Fibroblast of lung (primary cell): ENCODE measurements around the gene OXCT2. TPM values are rescaled to one million over a fixed set of nuclear protein-coding genes. Genes with fewer than 3 reads are reported as not detected.

Experiments used
- DNase-seq, 2 donors: peaks; one replicate each; pipeline versions ENCODE4 v3.0.0 to v3.0.0-alpha.2; 2010; ENCODE audit warnings: low read depth in 2 of 2
- H2AFZ ChIP-seq: 2 replicates; pipeline ENCODE4 v1.5.1; 2012; ENCODE audit warnings: low read length, control low read depth, inconsistent platforms
- H3K27ac ChIP-seq: 2 replicates; pipeline ENCODE4 v1.5.1; 2011; ENCODE audit warnings: low read length, control low read depth; ENCODE audit not compliant: insufficient read depth
- H3K27me3 ChIP-seq: 2 replicates; pipeline ENCODE4 v1.5.1; 2011; ENCODE audit warnings: mild to moderate bottlenecking, low read length; ENCODE audit not compliant: control insufficient read depth, insufficient read depth
- H3K36me3 ChIP-seq: 2 replicates; pipeline ENCODE4 v1.5.1; 2011; ENCODE audit warnings: low read length; ENCODE audit not compliant: control insufficient read depth, insufficient read depth
- H3K4me1 ChIP-seq: 2 replicates; pipeline ENCODE4 v1.5.1; 2011; ENCODE audit warnings: low read length; ENCODE audit not compliant: control insufficient read depth, insufficient read depth; ENCODE audit errors: extremely low read depth
- H3K4me2 ChIP-seq: 2 replicates; pipeline ENCODE4 v1.5.1; 2011; ENCODE audit warnings: low read length, control low read depth; ENCODE audit not compliant: insufficient read depth; ENCODE audit errors: extremely low read depth
- H3K4me3 ChIP-seq, 4 experiments: fragments of 200-600 bp in 1 of 4; sonication (generic) in 1 of 4; replicated peaks in 1 of 4; 2 replicates each; pipeline ENCODE4 v1.5.1; 2011 to 2016; ENCODE audit warnings: low read length in 4 of 4, low read depth in 3 of 4, mild to moderate bottlenecking in 3 of 4, control low read depth in 2 of 4, inconsistent platforms in 1 of 4, mixed read lengths in 1 of 4; ENCODE audit not compliant: insufficient read depth in 1 of 4; ENCODE audit errors: control extremely low read depth in 1 of 4
- H3K79me2 ChIP-seq: 2 replicates; pipeline ENCODE4 v1.5.1; 2012; ENCODE audit warnings: mild to moderate bottlenecking, low read length, inconsistent platforms; ENCODE audit not compliant: control insufficient read depth, insufficient read depth
- H3K9ac ChIP-seq: 2 replicates; pipeline ENCODE4 v1.5.1; 2011; ENCODE audit warnings: mild to moderate bottlenecking, low read length, control low read depth; ENCODE audit not compliant: insufficient read depth
- H3K9me3 ChIP-seq: 2 replicates; pipeline ENCODE4 v1.5.1; 2012; ENCODE audit warnings: low read depth, low read length; ENCODE audit not compliant: control insufficient read depth, insufficient read depth
- H4K20me1 ChIP-seq: 2 replicates; pipeline ENCODE4 v1.5.1; 2011; ENCODE audit warnings: low read length; ENCODE audit not compliant: control insufficient read depth, insufficient read depth; ENCODE audit errors: extremely low read depth
- EZH2 ChIP-seq: IDR thresholded peaks from 2 replicates; pipeline ENCODE4 v1.5.1; 2012; ENCODE audit warnings: low read length, control low read depth, mild to moderate bottlenecking; ENCODE audit errors: missing control alignments
- polyA plus RNA-seq, 2 donors: library from polyadenylated mRNA; depleted of rRNA in 1 of 2; stranded (reverse) in 1 of 2; unstranded in 1 of 2; fragments of >200 nt; gene quantifications; 2 replicates each; pipeline ENCODE4 v1.2.1, GENCODE V29; 2011 to 2012; ENCODE audit warnings: missing spikeins in 1 of 2
- total RNA-seq: library from RNA; depleted of rRNA; stranded (reverse); fragments of >200 nt; gene quantifications from 2 replicates; pipeline ENCODE4 v1.2.1, GENCODE V29; 2014
- TF ChIP-seq, protein P1 (sequence below), 2 donors: IDR thresholded peaks in 1 of 2; conservative IDR thresholded peaks in 1 of 2; 1 replicate in 1 of 2; 2 replicates in 1 of 2; pipeline ENCODE4 v1.5.1; 2011 to 2012; ENCODE audit warnings: low read length in 2 of 2, control low read depth in 1 of 2, inconsistent platforms in 1 of 2, low read depth in 1 of 2, mild to moderate bottlenecking in 1 of 2

OXCT2 gene
- total and polyA plus RNA-seq, 2 donors (not counting 1 experiment from before 2014, with no cell fraction given): 1.0 to 6.4 TPM

DNA sequence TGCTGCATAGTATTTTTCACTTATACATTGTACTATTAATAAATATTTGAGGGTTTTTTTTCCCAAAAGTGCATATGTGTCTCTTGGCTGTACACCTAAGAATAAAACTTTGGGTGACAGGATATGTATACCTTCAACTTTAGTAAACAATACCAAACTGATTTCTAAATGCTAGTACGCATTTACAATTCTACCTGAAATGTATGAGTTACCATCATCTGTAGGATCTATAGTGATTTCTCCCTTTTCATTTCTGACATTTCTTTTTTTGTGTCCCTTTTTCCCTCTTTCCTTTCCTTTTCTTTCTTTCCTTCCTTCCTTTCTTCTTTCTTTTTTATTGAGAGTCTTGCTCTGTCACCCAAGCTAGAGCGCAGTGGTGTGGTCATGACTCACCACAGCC lies 34.2 kb upstream of the OXCT2 start:
- H3K9me3 ChIP-seq: no peaks in the 10 kb centered on the region
- no peak overlapping the region for H3K4me2 ChIP-seq
- no peak overlapping the region for H3K9ac ChIP-seq
- H4K20me1 ChIP-seq: no peaks in the 10 kb centered on the region
- no peak overlapping the region for H2AFZ ChIP-seq
- H3K4me3 ChIP-seq: no peak overlapping the region
- DNase-seq: no peak
- H3K4me1 ChIP-seq: no peaks in the 10 kb centered on the region
- H3K27ac ChIP-seq: no peak overlapping the region
- H3K36me3 ChIP-seq: no peaks in the 10 kb centered on the region
- no peaks in the 10 kb centered on the region for H3K79me2 ChIP-seq
- no peaks in the 10 kb centered on the region for H3K27me3 ChIP-seq
- TF ChIP-seq, protein P1, sequence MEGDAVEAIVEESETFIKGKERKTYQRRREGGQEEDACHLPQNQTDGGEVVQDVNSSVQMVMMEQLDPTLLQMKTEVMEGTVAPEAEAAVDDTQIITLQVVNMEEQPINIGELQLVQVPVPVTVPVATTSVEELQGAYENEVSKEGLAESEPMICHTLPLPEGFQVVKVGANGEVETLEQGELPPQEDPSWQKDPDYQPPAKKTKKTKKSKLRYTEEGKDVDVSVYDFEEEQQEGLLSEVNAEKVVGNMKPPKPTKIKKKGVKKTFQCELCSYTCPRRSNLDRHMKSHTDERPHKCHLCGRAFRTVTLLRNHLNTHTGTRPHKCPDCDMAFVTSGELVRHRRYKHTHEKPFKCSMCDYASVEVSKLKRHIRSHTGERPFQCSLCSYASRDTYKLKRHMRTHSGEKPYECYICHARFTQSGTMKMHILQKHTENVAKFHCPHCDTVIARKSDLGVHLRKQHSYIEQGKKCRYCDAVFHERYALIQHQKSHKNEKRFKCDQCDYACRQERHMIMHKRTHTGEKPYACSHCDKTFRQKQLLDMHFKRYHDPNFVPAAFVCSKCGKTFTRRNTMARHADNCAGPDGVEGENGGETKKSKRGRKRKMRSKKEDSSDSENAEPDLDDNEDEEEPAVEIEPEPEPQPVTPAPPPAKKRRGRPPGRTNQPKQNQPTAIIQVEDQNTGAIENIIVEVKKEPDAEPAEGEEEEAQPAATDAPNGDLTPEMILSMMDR (conservative IDR thresholded peaks at IDR 0.05 in 1 of 2, IDR thresholded peaks at IDR 0.05 in 1 of 2; ENCODE audit: low read depth in 1 of 2, low read length in 2 of 2): no peak
- no peak for TF ChIP-seq EZH2

DNA sequence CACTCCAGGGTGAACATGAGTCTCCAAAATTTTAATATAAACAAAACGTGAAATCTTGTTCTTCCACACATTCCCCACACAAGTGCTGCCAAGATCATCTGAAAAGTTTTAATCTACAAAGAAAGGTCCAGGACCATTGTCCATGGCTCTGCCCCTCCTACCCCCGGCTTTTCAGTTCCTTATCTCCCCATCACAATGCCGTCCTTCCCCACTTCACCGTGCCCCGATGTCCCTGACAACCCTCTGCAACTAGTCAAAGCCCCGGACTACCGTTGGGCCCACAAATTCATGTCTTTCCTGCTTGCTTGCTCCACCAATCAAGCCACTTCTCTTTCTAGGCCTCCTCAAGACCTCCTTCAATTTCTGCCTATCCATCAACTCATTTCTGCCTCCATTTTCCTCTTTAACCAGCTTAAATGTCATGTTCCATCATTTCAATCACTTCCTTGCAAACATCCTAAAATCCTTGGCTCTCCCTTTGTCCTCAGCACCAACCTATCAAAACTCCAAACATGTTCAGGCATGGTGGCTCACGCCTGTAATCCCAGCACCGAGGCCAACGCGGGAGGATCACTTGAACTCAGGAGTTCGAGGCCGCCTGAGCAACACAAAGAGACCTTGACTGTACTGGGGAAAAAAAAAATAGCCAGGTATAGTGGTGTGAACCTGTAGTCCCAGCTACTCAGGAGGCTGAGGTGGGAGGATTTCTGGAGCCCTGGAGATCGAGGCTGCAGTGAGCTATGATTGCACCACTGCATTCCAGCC lies 31.5 kb upstream of the OXCT2 start:
- TF ChIP-seq, protein P1 (conservative IDR thresholded peaks at IDR 0.05 in 1 of 2, IDR thresholded peaks at IDR 0.05 in 1 of 2; ENCODE audit: low read depth in 1 of 2, low read length in 2 of 2): no peak
- no peak for TF ChIP-seq EZH2
- H3K9me3 ChIP-seq: no peaks in the 10 kb centered on the region
- H3K4me2 ChIP-seq: no peak overlapping the region
- no peaks in the 10 kb centered on the region for H3K79me2 ChIP-seq
- H3K27me3 ChIP-seq: no peaks in the 10 kb centered on the region
- no peak overlapping the region for H3K27ac ChIP-seq
- H3K4me3 ChIP-seq: no peak overlapping the region
- no peak overlapping the region for H2AFZ ChIP-seq
- DNase-seq: no peak
- no peaks in the 10 kb centered on the region for H4K20me1 ChIP-seq
- H3K9ac ChIP-seq: no peak overlapping the region
- peaks cover 2% of the 10 kb centered on the region for H3K4me1 ChIP-seq
- no peaks in the 10 kb centered on the region for H3K36me3 ChIP-seq

DNA sequence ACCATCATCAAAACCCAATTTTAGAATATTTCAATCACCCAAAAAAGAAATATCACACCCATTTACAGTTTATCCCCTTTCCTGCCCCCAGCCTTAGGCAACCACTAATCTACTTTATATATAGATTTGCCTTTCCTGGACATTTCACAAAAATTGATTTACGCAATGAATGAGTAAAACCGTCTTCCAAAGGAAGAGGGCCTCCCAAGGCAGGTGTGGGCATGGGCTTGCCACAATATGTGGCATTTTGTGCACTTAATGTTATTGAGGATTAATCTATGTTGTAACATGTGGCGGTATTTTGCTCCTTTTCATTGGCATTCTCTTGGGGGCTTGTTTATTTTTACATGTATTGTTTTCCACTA lies 29.3 kb upstream of the OXCT2 start:
- H3K79me2 ChIP-seq: no peaks in the 10 kb centered on the region
- no peaks in the 10 kb centered on the region for H3K9me3 ChIP-seq
- peaks cover 3% of the 10 kb centered on the region for H3K27me3 ChIP-seq
- no peak overlapping the region for H3K4me2 ChIP-seq
- no peaks in the 10 kb centered on the region for H3K36me3 ChIP-seq
- H3K9ac ChIP-seq: no peak overlapping the region
- TF ChIP-seq EZH2: no peak
- TF ChIP-seq, protein P1 (conservative IDR thresholded peaks at IDR 0.05 in 1 of 2, IDR thresholded peaks at IDR 0.05 in 1 of 2; ENCODE audit: low read depth in 1 of 2, low read length in 2 of 2): no peak
- no peak overlapping the region for H3K4me3 ChIP-seq
- H4K20me1 ChIP-seq: no peaks in the 10 kb centered on the region
- H3K27ac ChIP-seq: no peak overlapping the region
- H2AFZ ChIP-seq: no peak overlapping the region
- DNase-seq: no peak
- peaks cover 2% of the 10 kb centered on the region for H3K4me1 ChIP-seq
